Measurements from ENCODE around the gene ZGPAT. TPM values are rescaled to one million over a fixed set of nuclear protein-coding genes. Genes with fewer than 3 reads are reported as not detected.

ZGPAT gene
- total and polyA plus RNA-seq, 9 of the 15 experiments (the other 6 are each of a cell fraction or from before 2014, with no cell fraction given), result 0.14 to 26.6 (median 7.4) TPM

GRCh38 chr20:63765082-63765873 lies 57.4 kb downstream of the ZGPAT start:
- H3K4me1 ChIP-seq (replicated peaks in 1 of 2; ENCODE audit: control insufficient read depth in 2 of 2, insufficient read depth in 2 of 2, low read length in 2 of 2), result peaks cover 5 to 34% of the 10 kb centered on the region in 2 experiments; a peak in 3 of 5 replicates
- no TSS peak for BruUV-seq (replicated peaks)
- H3K9me1 ChIP-seq (ENCODE audit: control insufficient read depth, insufficient read depth, low read length), result no peaks in the 10 kb centered on the region
- peaks cover 0 to 9% of the 10 kb centered on the region in 2 experiments; a peak in 2 of 5 replicates for H3K27me3 ChIP-seq (ENCODE audit: control insufficient read depth in 2 of 2, insufficient read depth in 2 of 2, low read length in 2 of 2)
- H3K4me3 ChIP-seq, result no peak overlapping the region
- H3K9me3 ChIP-seq (replicated peaks; ENCODE audit: control insufficient read depth, insufficient read depth, low read depth, low read length), result no peaks in the 10 kb centered on the region
- intact Hi-C loops (cut with micrococcal nuclease) (no loop called here), in situ Hi-C loops (cut with MboI) (no loop called here)
- WGBS (ENCODE audit: insufficient coverage, low coverage, missing lambda C conversion rate), result 43% methylated on average over 15 of the region's 16 CpGs
- FAIRE-seq (no peak), ATAC-seq (no peak), DNase-seq (ENCODE audit: extremely low read depth in 1 of 4, low spot score in 3 of 4) (no peak)
- no peaks in the 10 kb centered on the region for H4K20me1 ChIP-seq (replicated peaks; ENCODE audit: control insufficient read depth, insufficient read depth, low read length)
- no peak overlapping the region for H3K27ac ChIP-seq (ENCODE audit: extremely low read depth, low read depth, low read length)
- CTCF ChIA-PET (ENCODE audit: low intra/inter-chr PET ratio), result no interaction called here
- H3K79me2 ChIP-seq (ENCODE audit: control insufficient read depth, insufficient read depth, low read length), result no peaks in the 10 kb centered on the region
- no peaks in the 10 kb centered on the region for H3K36me3 ChIP-seq (ENCODE audit: control insufficient read depth, insufficient read depth, low read length)
- no peak overlapping the region for H2AFZ ChIP-seq (ENCODE audit: low read depth, low read length)
- H3K9ac ChIP-seq (ENCODE audit: insufficient read depth in 1 of 2, low read depth in 2 of 2, low read length in 2 of 2), result 0 out of 4 replicates have a peak overlapping the region, but pooled peaks of 1 of the 2 experiments have one; percentile 26
- no peak overlapping the region for H3K4me2 ChIP-seq (ENCODE audit: insufficient read depth, low read length)
- POLR2A ChIA-PET, result no interaction called here
- TF ChIP-seq HMGN3 (IDR thresholded peaks at IDR 0.05; ENCODE audit: borderline replicate concordance, extremely low read depth, insufficient read length, low read depth, low read length) (no peak), RBFOX2 (IDR thresholded peaks at IDR 0.05; ENCODE audit: low read depth, low read length) (no peak), NR2C1 (IDR thresholded peaks at IDR 0.05) (no peak), NR2C1 (tag; IDR thresholded peaks at IDR 0.05) (no peak), TAF7 (tag; IDR thresholded peaks at IDR 0.05) (no peak), RAD51 (IDR thresholded peaks at IDR 0.05; ENCODE audit: borderline replicate concordance, low read depth) (no peak), ZNF41 (CRISPR knock-in tag; conservative IDR thresholded peaks at IDR 0.05) (no peak), U2AF2 (optimal IDR thresholded peaks at IDR 0.05; ENCODE audit: low read depth, low read length) (no peak), NRF1 (conservative IDR thresholded peaks at IDR 0.05 in 1 of 2, IDR thresholded peaks at IDR 0.05 in 1 of 2) (no peak), STAG1 (CRISPR knock-in tag; IDR thresholded peaks at IDR 0.05; ENCODE audit: borderline replicate concordance) (no peak), CREB3 (tag; conservative IDR thresholded peaks at IDR 0.05; ENCODE audit: low read depth) (no peak)
- TF ChIP-seq, protein P1, sequence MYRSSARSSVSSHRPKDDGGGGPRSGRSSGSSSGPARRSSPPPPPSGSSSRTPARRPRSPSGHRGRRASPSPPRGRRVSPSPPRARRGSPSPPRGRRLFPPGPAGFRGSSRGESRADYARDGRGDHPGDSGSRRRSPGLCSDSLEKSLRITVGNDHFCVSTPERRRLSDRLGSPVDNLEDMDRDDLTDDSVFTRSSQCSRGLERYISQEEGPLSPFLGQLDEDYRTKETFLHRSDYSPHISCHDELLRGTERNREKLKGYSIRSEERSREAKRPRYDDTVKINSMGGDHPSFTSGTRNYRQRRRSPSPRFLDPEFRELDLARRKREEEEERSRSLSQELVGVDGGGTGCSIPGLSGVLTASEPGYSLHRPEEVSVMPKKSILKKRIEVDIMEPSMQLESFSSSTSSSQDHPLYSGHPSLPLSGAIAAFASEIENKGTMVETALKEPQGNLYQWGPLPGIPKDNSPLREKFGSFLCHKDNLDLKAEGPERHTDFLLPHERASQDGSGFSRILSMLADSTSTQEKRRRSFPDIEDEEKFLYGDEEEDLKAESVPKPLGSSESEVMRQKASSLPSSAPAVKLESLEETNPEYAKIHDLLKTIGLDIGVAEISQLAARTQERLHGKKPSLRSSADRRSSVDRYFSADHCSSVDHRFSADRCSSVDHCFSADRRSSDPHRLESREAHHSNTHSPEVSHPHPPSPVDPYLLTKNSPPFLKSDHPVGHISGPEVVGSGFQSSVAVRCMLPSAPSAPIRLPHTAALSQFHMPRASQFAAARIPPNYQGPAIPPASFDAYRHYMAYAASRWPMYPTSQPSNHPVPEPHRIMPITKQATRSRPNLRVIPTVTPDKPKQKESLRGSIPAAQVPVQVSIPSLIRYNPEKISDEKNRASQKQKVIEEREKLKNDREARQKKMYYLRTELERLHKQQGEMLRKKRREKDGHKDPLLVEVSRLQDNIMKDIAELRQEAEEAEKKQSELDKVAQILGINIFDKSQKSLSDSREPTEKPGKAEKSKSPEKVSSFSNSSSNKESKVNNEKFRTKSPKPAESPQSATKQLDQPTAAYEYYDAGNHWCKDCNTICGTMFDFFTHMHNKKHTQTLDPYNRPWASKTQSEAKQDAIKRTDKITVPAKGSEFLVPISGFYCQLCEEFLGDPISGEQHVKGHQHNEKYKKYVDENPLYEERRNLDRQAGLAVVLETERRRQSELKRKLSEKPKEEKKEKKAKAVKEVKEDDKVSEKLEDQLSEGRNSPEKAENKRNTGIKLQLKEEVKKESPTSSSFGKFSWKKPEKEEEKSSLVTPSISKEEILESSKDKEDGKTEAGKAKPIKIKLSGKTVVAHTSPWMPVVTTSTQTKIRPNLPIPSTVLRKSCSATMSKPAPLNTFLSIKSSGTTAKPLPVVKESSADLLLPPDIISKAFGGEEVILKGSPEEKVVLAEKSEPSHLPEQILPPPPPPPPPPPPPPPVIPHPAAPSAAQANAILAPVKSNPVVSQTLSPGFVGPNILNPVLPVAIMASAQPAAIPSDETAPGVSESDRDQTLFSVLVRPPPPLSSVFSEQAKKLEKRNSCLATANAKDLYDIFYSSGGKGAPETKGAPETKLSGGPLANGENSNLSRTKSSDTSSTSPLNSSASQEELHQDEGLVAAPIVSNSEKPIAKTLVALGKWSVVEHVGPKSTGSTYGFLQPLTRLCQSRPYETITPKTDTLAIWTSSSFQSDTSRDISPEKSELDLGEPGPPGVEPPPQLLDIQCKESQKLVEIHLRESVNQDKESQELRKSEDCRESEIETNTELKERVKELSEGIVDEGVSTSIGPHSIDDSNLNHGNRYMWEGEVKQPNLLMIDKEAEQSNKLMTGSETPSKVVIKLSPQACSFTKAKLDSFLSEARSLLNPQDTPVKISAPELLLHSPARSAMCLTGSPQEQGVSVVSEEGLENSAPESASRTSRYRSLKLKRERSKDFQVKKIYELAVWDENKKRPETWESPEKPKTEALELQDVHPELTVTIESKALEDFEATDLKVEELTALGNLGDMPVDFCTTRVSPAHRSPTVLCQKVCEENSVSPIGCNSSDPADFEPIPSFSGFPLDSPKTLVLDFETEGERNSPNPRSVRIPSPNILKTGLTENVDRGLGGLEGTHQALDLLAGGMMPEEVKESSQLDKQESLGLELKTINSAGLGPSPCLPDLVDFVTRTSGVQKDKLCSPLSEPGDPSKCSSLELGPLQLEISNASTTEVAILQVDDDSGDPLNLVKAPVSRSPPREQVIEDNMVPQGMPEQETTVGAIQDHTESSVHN (IDR thresholded peaks at IDR 0.05; ENCODE audit: borderline replicate concordance in 1 of 2, low read depth in 1 of 2), result no peak
